ENCODE results near the gene PTPRQ.
A peak's percentile ranks its signal among the peaks of the same experiment; 100 is the strongest.
"Not testable (repeated sequence)": the region's sequence is repeated elsewhere in the genome, so short reads cannot be mapped to it uniquely, and the experiment has no call there.

PTPRQ gene

DNA sequence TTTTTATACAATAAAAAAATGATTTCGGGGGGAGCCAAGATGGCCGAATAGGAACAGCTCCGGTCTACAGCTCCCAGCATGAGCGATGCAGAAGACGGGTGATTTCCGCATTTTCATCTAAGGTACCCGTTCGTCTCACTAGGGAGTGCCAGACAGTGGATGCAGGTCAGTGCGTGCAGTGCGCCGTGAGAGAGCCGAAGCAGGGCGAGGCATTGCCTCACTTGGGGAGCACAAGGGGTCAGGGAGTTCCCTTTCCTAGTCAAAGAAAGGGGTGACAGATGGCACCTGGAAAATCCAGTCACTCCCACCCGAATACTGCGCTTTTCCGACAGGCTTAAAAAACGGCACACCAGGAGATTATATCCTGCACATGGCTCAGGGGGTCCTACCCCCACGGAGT is 17.8 kb downstream of the PTPRQ start:
- FAIRE-seq; DNase-seq (ENCODE audit: extremely low spot score, insufficient read length, low read depth): not testable (repeated sequence)

DNA sequence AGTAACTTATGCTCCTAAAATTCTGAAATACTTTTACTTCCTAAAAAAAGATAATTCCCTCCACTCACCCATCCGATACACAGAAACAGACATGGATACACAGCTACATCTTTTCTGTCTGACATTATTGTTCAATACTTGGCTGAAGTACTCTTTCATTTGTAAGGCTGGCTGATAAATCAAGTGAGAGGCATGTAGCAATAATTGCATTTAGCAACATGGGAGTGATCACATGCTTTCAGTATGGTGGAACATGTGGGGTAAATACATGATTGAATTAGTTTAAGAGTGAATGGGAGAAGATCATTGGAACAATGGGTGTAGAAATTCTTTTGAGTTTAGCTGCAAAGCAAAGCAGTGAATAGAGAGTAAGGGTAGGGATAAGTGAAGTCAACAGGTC is 25.6 kb downstream of the PTPRQ start:
- FAIRE-seq: no peak
- no peak for DNase-seq (ENCODE audit: extremely low spot score, insufficient read length, low read depth)

DNA sequence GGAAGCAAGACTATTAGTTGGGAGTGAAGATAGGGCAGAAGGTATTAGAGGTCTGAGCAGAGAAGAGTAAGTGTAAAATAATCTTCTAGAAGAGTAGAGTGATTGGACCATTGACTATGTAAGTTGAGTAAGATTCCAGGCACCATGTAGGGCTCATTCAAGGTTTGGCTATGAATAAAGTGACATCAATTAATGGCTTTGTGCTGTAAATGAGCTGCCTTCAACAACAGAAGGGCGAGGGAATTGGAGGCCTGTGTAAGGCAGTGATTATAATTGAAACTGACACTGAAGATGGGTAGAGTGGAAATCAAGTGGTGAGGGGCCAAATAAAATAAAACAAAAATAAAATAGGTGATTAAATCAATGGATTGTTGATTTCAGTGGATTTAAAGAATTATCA is 26.4 kb downstream of the PTPRQ start:
- no peak for DNase-seq (ENCODE audit: extremely low spot score, insufficient read length, low read depth)
- FAIRE-seq: no peak

DNA sequence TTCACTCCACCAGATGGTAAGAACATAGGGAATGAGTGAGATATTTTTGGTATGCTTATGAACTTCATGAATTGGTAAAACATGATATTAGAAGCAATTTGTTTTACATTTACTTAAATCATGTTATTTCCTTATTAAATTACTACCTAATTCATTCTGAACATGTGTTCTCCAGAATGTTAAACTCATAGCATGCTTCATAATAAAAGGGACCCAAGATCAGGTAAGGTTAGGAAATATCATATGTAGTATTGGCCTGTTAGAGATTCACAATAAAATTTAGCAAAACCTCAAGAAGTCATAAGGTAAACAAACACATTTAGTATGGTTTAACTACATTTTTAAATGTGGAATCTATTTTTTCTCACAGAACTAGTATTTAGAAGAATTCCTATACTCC is 28.2 kb downstream of the PTPRQ start:
- DNase-seq (ENCODE audit: extremely low spot score, insufficient read length, low read depth): no peak
- no peak for FAIRE-seq

DNA sequence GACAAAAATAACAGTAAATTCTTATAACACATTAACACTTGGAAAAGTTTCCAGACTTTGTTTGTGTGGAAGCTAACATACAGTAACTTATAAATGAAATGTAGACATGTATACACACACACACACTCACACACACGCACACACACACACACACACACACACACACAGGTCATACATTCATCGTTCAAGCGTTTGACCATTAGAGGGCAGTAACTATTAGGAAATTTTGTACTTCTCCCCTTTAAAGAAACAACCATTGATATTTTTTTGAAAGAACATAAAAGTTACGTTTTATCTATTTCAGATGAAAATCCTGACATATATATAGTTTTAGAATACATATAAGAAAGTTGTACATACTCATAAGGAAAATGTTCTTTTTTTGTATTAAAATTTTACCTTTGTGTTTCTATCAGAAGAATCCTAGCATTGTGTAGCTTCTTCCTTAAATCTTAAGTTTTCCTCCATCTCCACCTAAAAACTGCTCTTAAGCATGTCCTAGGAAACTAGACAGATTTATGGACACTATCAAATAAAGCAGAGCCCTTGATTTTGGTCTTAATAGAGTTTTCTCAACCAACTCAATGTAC is 29.0 kb downstream of the PTPRQ start:
- FAIRE-seq: peak; percentile 84
- DNase-seq (ENCODE audit: extremely low spot score, insufficient read length, low read depth): no peak

DNA sequence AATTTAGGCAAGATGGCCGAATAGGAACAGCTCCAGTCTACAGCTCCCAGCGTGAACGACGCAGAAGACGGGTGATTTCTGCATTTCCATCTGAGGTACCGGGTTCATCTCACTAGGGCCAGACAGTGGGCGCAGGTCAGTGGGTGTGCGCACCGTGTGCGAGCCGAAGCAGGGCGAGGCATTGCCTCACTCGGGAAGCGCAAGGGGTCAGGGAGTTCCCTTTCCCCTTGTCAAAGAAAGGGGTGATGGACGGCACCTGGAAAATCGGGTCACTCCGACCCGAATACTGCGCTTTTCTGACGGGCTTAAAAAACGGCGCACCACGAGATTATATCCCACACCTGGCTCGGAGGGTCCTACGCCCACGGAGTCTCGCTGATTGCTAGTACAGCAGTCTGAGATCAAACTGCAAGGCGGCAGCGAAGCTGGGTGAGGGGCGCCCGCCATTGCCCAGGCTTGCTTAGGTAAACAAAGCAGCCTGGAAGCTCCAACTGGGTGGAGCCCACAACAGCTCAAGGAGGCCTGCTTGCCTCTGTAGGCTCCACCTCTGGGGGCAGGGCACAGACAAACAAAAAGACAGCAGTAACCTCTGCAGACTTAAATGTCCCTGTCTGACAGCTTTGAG is 33.6 kb downstream of the PTPRQ start:
- DNase-seq (ENCODE audit: extremely low spot score, insufficient read length, low read depth); FAIRE-seq: not testable (repeated sequence)

DNA sequence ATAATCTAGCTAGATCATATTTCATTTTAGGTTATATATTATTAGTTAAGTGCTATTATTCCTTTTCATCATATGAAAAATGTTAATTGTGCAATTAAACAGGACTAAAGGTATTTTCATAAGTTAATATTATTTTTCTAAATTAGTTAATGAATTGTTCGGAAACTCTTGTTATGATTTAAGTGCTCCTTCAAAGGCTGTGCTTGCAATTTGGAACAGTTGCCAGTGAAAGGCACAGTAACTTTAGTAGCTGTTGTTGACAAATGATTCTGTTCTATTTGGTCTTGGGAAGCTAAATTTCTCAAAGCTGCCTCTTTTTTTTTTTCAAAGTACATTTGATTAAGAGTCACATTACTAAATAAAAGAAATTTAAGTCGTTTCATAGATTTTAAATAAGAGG is 40.7 kb downstream of the PTPRQ start:
- DNase-seq (ENCODE audit: extremely low spot score, insufficient read length, low read depth): no peak
- FAIRE-seq: no peak

DNA sequence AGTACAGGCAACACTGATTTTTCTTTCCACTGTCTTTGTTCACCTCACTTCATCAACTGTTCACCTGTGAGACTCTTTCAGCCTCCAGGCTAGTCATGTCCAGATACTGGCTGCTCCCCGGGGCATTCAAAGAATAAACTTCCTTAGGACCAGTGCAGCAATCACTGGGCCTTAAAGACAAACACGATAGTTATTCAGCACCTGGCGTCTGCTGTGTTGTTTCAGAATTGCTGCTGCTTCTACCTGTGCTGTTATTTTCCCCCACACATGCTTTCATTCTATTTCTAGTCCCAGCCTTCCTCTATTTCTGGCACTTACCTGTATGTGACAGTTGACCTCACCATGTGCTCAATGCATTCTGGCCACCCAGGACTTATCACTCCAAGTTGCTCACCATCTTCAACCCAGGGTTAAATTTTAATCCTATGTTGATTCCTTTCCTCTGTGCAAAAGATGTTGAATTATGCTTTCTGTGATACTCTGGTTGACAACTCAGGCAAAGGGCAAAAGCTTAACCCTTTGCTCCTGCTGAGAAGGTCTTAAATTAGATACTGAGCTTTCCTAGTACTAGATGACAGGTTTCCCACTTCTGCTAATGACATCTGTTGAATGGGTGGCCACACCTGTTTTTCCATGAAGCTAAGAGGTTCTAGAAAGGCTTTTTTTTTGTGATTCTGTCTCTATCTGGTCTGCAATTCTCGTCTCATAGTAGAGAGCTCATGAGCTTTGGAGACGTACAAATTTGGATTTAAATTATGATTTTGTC is 41.4 kb downstream of the PTPRQ start:
- FAIRE-seq: no peak
- no peak for DNase-seq (ENCODE audit: extremely low spot score, insufficient read length, low read depth)

DNA sequence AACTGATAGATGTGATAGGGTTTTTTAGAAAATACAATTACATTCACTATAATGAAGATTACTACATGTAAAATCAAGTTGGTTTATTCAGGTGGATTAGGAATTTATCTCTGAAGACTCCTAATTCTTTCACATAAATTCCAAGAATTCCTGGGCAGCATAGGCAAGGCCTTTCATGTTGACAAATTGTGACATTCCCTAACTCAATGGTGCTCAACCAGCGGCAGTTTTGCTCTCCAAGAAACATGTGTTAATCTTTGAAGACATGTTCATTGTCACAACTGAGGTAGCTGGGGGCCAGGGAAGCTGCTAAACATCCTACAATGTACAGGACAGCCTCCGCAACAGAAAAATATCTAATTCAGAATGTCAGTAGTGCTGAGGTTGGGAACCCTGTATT is 46.3 kb downstream of the PTPRQ start:
- DNase-seq (ENCODE audit: extremely low spot score, insufficient read length, low read depth): no peak
- no peak for FAIRE-seq

DNA sequence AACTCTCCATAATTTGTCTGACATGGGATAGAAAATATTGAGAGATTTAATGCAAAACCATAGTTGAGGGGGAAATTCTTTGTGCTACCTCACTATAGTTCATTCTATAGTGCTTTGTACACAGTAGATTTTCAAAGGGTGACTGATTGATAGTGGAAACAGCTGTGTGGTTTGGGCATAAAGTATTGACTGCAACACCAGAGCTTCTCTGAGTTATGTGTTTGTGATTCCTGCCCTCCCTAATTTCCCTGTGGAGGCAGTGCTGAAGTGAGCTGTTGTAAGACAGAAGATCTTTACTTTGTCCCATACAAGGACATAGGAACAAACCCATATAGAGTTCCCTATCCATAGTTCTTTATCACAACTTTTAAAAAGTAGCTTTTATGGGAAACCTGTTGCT is 47.1 kb downstream of the PTPRQ start:
- DNase-seq (ENCODE audit: extremely low spot score, insufficient read length, low read depth) (no peak), FAIRE-seq (no peak)

DNA sequence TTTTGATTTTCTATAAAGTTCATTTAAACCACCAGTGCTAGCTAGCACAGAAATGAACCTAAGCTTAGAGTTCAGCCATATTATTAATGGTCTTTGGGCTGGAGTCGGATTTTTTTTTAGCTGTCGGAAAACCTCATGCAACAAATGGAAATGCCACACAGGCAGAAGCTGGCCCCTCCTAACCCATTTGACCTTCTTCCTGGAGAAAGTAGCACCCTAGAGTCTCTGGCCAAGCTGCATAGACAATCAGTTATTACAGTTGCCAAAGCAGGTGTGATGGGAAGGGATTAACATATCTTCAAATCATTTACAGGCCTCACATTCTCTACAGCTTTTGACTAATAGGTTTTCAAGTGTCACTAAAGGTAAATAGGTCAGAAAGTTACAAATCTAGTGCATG is 49.4 kb downstream of the PTPRQ start:
- FAIRE-seq (no peak), DNase-seq (ENCODE audit: extremely low spot score, insufficient read length, low read depth) (no peak)

DNA sequence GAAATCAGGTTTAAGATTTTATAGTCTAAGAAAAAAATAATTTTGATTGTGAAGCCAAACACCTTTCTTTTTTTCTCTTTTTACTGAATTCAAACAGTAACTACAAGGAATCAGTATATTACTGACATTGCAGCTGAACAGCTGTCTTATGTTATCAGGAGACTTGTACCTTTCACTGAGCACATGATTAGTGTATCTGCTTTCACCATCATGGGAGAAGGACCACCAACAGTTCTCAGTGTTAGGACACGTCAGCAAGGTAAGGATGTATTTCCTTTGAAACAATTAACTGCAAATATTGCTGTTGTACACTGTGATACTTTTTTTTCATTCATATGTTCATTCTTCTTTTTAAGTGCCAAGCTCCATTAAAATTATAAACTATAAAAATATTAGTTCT is 50.8 kb downstream of the PTPRQ start:
- FAIRE-seq: no peak

DNA sequence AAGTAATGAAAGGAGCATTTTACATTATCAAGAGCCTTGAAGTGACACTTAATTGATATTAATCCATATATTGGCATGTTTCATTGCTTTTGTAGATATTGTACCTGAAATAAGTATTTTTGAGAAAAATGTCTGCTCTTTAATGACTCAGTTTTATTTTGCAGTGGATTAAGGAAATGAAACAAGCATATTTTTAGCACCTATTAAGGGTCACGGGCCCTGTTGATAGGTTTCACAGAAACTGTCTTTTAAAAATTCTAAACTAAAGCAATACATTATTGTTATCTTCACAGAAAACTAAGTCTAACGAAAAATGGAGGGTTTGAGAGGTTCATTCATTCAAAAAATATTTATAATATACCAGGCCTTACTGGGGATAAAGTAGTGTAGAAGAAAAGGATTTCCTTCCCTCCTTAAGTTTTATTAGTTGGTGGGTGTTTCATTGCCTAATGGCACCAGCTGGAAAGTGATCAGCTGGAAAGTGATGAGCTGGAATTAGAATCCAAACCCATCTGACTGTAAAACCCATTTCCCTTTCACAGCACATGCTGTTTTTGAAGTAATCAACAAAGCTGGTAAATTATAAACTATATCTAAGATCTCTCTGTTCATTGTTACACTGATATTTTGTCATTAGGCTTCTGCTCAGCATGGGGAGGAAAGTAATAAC is 54.2 kb downstream of the PTPRQ start:
- FAIRE-seq: no peak
- no peak for DNase-seq (ENCODE audit: extremely low spot score, insufficient read length, low read depth)

More for the DNA sequence above, 50.8 kb downstream of the PTPRQ start:
- no peak for DNase-seq (ENCODE audit: extremely low spot score, insufficient read length, low read depth)

DNA sequence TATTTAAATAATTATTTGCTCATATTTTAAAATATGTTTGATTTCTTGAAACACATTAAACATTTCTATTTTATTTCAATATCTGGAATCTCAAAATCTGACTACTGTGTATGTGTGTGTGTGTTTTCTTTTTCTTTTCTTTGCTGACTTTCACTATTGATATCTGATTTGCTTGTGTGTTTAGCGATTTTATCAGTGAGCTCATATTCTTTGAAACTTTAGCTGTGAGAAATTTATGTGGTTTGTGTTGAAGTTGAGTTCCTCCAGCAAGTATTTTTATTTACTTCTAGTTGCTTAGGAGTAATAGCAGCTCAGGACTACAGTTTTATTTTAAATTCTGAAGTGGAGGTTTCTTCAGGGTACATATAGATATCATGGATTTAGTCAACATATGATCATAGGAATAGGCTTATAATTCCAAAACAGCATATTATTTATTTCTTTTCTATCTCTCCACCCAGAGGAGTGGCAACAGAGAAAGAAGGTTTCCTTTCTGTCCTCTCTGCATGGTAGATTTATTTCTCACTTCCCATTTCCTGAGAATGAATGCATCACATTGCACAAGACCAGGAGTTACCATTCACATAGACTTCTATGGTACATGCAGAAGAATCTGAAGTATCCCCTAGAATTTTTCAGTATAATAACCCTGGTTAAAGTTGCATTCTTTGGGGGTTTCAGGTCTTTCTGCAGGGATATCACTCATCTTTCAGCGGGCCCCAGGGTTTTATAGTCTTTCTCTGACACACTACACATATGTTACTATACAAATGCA is 60.5 kb downstream of the PTPRQ start:
- DNase-seq (ENCODE audit: extremely low spot score, insufficient read length, low read depth): no peak
- no peak for FAIRE-seq

DNA sequence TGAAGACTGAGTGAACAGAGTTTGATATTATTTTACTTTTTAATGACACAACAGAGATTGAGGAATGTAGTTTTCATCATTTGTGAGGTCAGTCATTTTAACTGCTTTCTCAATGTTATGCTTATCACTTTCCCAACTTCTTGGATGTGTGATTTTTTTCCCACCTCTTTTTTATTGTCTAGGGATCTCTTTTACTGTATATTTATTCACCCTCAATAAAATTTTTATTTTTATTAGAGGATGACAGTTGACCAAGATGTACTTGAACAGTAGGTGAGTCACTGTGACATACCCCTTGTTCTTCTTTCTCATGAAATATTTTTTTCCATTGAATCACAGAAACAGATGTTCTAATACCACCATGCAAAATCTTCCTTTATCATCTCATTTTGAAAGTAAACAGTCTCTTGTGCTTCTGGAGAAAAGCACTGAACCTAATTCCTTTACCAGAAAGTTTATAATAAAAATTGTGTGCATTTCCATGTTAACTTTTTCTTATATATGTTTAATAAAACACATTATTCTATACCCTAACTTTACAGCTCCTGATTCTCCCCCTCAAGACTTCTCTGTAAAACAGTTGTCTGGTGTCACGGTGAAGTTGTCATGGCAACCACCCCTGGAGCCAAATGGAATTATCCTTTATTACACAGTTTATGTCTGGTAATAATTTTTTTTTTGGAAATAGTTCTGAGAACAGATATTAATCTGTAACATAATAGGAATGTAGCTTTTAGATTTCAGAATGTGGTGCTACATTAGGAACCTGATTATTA is 65.9 kb downstream of the PTPRQ start:
- DNase-seq (ENCODE audit: extremely low spot score, insufficient read length, low read depth) (no peak), FAIRE-seq (no peak)

DNA sequence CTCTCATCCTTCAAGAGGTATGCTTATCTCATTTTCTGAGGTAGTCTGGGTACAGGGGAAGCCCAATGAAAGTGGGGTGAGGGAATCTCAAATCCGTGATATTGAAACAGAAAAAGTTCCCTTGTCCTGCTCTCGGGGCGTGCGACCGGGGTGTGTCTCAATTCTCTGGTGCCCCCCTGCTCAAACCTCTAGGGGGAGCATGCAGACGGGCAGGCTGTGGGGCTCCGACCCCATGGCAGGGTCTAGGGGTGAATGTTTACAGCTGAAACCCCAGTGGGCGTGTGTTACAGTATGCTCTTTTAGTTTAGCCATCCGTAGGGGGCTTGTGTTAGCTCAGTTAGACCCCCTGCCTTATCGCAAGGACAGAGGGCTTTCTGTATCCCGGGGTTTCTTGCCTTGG is 68.7 kb downstream of the PTPRQ start:
- no peak for DNase-seq (ENCODE audit: extremely low spot score, insufficient read length, low read depth)
- FAIRE-seq: no peak

DNA sequence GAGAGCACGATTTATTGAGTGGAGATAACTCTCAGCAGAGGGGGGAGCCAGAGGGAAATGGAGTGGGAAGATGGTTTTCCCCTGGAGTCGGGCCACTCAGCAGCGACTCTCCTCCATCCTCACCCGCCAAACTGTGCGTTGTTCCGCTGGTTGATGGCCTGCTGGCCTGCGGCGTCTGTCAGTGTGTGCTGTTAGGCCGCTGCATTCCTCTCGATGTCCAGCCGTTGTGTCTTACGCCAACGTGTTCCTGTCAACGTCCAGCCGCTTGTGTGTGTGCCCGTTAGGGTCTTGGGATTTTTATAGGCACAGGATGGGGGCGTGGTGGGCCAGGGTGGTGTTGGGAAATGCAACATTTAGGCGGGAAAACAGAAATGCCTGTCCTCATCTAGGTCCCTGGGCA is 69.2 kb downstream of the PTPRQ start:
- FAIRE-seq (no peak), DNase-seq (ENCODE audit: extremely low spot score, insufficient read length, low read depth) (no peak)

DNA sequence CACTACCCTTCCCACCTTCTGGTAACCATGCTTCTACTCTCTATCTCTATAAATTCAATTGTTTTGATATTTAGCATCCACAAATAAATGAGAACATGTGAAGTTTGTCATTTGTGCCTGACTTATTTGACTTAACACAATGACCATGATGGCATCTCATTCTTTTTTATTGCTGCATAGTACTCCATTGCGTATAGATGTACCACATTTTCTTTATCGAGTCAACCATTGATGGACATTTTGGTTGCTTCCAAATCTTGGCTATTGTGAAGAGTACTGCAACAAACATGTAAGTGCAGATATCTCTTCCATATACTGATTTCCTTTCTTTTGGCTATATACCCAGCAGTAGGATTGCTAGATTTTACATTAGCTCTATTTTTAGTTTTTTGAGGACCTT is 73.6 kb downstream of the PTPRQ start:
- no peak for FAIRE-seq
- DNase-seq (ENCODE audit: extremely low spot score, insufficient read length, low read depth): no peak

DNA sequence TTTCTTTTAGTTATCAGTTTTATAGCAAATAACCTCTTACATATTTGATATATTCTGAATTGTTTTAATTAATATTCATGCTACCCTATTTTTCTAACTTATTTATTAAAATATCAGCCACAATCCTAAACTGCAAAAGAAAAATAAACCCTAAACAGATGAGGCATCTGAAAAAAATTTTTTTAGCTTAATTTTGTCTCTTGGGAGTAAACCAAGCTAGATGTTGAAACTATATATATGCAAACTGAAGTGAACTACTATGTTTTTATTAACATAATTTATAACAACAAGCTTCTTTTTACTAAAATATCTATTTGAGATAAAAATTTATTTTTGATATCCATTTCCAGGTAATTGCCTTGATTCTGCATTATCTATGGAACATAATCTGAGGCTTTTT is 87.6 kb downstream of the PTPRQ start:
- no peak for FAIRE-seq
- no peak for DNase-seq (ENCODE audit: extremely low spot score, insufficient read length, low read depth)

DNA sequence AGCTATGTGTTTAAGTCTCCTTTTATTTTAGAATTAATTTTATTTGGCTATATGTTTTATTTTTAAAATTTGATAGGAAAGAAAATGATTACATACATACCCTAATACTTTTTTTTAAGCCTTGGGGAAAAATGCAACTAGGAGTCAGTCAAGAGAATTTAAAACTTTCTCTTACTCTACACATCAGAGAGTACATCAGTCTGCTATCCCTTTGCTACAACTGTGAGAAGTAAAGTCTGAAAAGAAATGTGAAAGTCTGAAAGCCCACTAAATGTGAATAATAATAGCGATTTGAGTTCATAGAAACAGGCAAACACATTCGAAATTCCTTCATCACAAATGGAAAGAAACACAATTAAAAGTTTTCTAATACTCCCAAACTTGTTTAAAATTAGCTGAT is 95.0 kb downstream of the PTPRQ start:
- FAIRE-seq (no peak), DNase-seq (ENCODE audit: extremely low spot score, insufficient read length, low read depth) (no peak)
